Right kidney (tissue), 1 donor: ENCODE measurements around the gene SHISA9.

Experiments used
- DNase-seq: peaks from one replicate; pipeline ENCODE4 v3.0.0-alpha.2; 2016

SHISA9 gene

DNA sequence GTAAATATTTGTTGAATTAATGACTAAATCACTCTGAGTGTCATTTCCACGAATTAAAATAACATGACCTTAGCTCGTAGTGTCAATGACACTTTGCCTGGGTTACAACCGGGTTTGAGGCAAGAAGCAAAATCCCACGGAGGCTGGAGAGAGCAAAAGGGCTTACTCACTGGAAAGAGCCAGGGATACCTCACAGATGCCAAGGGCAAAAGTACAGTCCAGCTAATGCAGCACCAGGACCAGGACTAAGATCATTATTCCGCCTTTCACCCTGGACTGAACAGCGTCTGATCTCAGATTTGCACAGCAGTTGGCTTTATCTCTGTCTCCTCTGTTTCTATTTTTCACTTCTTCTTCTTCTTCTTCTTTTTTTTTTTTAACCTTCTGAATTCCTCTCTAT is 175.5 kb downstream of the SHISA9 start:
- no peak for DNase-seq

DNA sequence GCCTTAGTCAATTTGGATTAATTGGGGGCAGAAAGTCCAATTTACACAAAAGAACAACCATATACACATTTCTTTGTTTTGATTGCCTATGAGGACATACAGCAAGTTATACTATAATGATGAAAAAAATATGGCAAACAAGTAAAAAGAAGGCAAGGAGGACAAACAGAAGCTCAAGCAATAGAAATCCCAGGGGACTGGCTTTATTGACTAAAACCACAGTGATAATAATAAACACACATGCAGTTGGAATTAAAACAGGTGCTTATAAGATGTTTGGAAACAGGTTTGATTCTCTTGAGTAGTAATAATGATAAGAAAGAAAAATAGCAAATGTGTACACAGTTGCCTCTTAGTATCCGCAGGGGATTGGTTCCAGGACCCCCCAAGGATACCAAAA is 176.4 kb downstream of the SHISA9 start:
- no peak for DNase-seq

DNA sequence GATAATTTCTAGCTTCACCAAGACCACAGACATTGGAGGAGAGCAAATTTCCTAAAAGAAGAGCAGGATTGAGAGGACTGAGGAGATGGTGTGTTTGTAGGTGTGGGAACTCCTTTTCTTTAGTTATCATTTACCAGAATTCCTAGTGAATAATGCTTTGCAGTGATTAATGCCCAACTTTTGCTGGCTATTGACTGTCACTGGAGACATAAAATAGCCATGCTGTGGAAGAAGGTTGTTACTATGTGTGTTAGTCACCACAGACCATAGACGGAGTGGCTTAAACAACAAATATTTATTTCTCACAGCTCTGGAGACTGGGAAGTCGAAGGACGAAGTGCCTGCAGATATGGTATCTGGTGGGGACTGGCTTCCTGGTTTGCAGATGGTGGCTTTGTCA is 179.1 kb downstream of the SHISA9 start:
- no peak for DNase-seq

DNA sequence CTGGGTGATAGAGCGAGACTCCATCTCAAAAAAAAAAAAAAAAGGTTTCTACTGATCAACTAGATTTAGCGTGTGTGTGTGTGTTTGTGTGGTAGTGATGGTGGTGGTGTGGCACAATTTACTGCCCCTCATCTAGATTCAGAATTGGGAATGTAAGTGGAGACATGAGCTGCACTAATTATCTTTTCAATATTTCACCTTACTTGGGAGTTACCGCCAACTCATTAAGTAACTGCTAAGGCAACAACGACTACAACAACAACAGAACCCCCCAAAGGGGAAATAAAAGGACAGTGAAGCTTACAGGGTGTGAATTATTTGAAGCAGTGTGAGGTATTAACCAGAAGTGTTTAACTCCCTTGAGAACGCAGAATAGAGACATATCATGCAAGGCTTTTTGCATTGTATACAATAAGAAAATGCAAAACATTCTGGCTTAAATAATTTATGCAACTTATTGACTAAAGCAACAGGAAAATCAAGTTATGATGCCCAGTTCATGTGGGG is 180.5 kb downstream of the SHISA9 start:
- no peak for DNase-seq

DNA sequence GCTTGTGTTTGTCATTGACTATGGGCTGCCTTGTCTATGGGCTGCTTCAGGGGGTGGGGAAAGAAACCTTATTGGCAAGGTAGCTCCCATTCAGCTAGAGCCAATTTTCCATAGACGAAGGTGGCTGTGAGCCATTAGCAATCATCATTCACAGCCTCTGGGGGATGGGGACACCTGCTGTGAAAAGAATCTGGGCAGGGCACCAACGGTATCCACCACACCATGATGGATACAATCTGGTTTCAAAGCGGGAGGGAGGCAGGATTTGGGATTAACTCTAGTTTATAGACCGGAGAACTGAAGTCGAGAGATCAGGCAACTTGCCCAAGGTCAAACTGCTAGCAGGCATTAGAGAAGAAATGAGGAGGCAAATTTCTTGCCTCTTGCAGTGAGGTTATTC is 182.3 kb downstream of the SHISA9 start:
- DNase-seq: no peak

DNA sequence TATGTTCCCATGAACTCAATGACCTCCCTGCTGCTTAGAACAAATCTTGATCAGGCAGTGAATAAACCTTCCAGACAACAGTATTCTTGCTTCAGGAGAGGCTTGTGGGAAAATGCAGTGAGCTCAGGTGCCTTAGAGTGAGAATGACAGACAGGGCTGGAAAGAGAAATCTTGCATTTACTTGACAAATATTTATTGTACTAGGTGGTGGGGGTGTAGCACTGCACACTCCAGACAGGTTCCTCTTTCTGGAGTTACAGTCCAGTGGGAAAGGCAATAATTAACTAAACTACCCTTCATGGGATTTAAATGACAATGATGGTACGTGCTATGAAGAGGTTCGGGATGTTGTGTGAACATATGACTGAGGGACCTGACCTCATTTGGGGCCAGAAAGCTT is 182.9 kb downstream of the SHISA9 start:
- peak; percentile 13 for DNase-seq

DNA sequence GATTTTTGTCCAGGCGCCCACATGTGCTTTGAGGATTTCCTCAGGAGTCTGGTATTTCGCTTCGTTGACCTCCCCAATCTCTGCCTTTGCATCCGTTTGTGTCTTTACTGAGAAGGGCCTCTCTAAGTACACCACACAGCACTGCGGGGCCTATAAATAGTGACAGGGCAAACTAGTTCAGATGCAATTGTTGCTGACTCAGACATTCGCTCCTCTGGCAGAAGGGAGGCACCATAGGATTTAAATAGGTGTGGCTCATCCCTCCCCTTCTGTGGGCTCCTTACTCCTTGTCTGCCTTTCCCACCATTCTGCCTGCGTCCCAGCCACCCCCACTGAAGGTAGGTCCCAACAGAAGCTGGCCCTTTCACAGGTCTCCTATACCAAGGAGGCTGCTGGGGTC is 192.3 kb downstream of the SHISA9 start:
- DNase-seq: no peak

DNA sequence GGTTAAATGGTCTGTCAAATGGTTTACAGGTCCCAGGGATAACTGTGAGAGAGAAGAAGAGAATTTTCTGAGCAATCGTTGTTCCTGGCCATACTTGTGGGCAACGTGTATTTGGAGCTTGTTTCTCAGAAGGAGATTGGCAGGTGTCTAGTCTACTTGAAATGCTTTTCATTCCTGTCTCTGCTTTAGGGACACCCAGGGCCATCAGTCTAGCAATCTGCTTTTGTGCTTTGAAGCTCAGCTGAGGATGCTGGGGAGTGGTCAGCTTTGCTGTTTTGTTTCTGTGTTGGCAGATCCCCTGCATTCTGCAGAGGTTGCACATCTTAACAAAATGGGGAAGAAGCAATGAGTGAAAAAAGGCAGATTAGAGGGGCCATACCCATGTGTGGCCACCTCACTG is 193.7 kb downstream of the SHISA9 start:
- no peak for DNase-seq

DNA sequence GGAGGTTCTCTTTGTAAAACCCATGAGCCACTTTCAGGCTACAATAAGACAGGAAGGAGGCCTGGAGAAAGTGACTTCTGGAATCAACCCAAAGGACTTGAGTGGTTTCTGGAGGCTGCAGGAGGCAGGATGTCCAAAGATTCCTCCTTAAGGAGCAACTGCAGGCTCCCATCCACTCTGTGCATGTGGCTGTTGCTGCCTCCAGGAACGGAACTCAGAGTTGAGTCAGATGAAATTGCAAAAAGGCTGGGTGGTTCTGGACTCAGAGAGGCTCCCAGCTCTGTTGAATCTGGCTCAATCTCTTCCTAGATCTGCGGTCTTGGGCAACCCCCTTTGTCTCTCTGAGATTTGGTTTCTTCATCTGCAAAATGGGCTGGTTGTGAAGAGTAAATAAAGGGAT is 197.1 kb downstream of the SHISA9 start:
- no peak for DNase-seq

DNA sequence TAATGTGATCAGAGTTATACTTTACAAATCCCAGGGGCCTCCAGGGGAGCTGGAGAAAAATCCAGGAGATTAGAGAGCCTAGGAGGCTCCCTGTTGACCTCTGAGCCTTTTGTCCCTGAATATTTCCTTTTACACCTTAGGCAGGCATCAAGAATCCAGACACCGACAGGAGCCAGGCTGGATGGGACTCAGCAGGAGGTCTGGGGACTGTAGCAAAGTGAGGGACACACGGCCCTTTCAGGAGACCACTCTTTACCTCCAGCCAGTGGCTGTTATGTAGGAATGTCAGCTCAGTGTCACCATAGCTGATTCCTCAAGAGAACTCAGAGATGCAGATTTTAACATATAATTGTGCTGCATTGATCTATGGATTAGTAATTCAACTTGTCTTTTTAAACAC is 198.4 kb downstream of the SHISA9 start:
- no peak for DNase-seq

DNA sequence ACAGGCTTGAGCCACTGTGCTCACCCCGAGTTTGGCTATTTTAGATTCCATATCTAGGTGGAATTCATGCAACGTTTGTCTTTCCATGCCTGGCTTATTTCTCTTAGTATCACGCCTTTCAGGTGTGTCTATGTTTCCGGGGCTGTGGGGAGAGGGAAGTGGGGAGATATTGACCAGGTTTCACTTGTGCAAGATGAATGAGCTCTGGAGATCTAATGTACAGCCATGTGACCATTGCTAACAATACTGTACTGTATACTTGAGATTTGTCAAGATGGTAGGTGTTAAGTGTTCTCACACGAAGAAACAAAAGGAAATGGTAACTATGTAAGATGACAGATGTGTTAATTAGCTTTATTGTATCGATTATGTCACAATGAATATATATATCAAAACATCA is 199.6 kb downstream of the SHISA9 start:
- DNase-seq: no peak

DNA sequence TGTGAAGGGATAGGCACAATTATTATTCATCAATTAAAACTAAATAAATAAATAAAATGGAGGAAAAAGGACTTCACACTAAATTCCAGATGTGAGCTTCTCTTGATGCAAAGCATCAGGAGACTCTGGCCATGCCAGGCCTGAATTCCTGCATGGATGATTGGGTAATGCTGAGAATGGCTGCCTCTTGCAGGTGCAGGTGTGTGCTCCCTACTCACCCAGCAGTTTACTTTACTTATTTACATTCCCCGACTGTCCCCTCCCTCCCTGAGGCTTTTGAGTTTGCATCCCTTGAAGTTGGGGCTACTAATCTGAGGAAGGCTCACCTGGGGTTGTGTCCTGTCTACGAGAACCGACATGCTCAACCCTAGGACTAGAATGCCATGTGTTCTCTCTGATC is 200.4 kb downstream of the SHISA9 start:
- DNase-seq: no peak

DNA sequence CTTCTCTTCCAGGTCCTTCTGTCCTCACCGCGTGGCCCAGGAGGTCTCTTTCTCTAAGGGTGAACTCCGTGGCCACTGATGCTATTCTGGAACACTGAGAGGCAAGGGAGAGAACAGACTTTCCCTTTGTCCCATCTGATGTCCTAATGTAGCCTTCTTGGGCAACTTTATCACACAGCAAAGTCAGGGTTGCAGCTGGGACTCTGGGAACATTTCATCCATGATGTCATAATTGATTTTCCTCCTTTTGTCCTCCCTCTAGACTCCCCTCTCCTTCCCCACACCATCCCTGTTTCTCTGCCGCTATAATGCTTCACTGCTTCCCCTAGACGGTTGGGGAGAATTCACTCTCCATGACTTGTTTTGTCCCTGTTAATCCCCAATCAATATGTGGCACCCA is 201.0 kb downstream of the SHISA9 start:
- no peak for DNase-seq

DNA sequence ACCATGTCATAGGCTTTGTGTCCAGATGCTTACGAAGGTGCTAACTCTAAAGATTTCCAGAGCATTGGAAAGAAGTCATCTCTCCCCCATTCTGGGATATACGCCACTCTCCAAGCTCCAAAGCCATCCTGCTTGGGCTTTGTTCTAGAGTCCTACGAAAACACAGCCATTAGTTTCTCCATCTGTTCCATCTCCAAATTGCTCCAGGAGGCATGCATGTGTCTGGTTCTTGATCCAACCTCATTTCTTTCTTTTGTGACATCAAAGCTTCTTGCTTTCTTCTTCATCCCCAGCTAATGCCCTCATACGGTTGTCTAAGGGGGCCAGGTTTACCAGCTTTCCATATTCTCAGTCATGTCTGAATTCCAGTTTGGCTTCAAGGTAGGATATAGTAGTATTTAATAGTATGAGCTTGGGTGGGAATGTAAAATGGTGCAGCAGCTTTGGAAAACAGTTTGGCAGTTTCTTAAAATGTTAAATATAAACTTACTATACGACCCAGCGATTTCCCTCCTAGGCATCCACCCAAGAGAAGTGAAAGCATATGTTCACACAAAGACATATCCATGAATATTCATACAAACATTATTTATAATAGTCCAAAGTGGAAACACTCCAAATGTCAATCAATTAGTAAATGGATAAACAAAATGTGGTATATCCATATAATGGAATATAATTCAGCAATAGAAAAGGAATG is 202.6 kb downstream of the SHISA9 start:
- DNase-seq: no peak

DNA sequence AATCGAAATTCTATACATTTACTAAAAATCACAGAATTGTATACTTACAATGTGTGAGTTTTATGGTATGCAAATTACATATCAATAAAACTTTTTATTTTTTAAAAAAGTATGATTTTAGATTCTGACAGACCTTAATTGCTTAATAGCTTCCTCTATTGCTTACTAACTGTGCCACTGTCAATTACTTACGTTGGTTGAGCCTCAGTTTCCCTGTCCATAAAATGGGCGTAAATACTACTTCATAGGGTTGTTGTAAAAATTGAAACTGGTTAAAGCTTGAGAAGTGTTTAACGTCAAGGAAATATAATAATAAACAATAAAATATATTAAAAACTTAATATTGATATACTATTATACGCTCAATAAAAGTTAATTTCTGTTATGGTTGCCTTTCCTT is 203.4 kb downstream of the SHISA9 start:
- no peak for DNase-seq

DNA sequence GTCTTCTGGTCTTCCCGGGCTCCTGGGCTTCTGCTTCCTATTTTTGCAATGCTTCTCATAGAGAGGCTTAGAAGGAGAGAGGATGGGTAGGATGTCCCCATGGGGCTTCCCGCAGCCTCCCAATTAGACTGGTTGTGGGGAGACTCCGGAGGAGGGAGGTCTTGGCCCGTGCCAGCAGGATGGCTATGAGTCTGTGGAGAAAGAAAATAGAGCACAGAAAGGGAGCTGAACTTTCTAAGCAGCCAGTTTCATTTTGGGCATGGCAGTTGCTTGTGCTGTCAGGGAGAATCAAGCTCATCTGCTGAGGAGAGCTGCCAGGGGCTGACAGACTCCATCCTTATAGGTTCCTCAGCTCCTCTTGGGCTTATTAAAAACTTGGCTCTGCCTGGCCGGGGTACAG is 204.0 kb downstream of the SHISA9 start:
- no peak for DNase-seq

DNA sequence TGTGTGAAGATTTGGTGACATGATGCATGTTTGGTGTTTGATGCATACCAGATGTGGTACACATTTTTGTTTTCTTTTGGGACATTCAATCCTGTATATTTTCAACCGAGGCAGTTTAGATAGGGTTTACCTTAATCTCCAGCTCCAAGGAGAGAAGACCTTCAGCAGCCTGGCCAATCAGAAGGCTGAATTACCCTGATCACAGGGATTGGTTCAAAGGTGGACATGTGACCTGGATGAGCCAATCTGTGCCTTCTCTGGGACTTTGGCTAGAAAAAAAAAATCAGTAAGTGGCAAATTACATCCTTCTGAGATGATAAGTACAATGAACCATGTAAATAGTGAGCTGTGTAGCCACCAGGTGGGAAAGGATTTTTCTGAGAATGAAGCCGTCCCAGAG is 205.1 kb downstream of the SHISA9 start:
- no peak for DNase-seq

DNA sequence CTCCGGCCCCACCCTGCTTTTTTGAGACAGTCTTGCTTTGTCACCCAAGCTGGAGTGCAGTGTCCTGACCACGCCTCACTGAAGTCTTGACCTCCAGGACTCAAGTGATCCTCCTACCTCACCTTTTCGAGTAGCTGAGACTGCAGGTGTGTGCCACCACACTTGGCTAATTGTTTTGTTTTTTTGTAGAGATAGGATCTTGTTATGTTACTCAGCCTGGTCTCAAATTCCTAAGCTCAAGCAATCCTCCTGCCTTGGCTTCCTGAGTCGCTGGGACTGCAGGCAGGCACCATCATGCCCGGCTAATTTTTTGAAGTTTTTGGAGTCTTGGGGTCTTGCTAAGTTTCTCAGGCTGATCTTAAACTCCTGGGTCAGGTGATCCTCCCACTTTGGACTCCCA is 206.7 kb downstream of the SHISA9 start:
- no peak for DNase-seq

DNA sequence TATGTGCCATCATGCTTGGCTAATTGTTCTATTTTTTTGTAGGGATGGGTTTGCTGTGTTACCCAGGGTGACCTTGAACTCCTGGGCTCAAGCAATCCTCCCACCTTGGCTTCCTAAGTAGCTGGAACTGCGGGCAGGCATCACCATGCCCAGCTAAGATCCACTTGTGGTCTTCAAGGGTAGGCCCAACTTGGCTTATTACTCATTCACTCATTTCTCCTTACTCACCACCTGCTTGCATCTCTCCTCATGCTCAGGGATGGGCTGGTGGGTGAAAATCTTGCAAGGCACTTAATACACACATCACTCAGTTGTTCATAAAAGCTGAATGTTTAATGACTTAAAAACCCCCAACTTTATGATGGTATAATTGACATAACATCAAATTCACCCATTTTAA is 207.8 kb downstream of the SHISA9 start:
- no peak for DNase-seq

DNA sequence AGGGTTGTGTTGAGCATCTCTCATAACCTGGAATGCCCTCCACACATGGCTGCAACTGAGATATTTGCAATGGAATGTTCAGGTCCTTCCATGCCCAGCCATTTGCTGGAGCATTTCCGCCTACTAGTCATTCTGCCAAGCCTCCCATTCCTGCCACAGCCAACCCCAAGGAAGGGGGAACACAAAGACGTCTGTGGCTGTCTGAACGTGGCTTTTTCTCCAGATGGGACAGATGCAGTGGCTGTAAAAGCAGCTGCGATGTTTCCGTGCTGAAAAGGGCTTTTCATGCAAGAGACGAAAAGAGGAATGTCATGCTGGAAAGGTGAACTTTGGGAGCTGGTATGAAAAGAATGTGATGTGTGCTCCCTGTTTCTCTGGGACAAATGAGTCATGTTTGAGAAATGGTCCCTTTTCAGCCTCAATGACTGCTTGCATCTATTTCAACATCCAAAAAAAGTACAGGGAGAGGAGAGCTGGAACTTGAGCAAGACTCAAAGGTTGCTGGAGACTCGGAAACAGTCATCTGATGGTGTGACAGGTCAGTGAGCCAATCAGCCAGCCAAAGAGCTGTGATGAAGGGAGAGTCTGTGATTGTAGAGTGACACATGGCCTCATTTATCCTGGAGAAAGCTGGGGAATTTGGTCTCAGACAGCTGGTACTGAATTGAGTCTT is 208.9 kb downstream of the SHISA9 start:
- DNase-seq: peak; percentile 44

DNA sequence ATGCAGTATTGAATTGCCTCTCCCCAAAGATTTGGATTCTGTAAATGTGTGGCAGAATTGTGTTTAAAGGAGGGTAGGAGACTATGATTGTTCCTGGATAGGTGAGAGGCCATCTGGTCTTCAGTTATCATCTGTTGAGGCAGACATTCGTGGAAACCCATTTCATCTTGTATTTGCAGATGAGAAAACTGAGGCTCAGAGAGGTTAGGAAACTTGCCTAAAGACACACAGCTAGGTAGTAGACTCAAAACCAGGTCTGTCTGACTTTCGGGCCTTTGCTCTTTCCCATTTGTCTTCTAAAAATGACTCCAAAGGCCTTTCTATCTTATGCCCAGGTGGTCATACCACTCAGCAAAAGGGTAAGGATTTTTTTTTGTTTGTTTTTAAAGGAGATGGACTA is 210.3 kb downstream of the SHISA9 start:
- DNase-seq: no peak

DNA sequence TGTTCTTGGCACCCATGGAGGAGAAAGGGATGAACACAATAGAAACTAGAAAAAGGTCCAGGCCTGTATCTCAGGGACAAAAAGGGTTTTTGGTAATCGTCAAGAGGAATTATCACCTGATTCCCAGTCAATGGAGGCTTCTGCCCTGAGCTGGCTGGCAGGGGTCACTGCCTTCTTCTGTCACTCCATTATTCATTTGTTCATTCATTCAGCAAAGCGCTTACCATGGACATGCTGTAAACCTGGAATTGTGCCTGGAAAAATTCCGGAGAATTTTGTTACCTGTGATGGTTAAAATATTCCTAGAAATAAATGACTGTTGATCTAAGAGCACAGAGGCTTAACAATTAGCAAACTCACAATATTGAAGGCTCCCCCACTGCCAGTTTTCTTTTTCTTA is 212.3 kb downstream of the SHISA9 start:
- no peak for DNase-seq

DNA sequence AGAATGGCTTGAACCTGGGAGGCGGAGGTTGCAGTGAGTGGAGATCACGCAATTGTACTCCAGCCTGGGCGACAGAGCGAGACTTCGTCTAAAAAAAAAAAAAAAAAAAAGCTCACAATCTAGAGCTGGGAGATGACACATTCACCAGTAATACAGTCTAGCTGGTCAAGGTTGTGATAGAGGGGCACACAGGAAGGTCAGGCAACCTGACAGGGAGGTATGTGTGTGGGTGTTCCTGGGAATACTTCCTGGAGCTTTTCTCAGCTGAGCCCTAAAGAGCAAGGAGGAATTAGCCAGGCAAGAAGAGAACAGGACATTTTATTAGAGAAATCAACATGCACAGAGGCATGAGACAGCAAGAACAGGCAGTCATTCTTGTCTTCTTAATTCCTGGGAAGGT is 216.7 kb downstream of the SHISA9 start:
- DNase-seq: no peak

DNA sequence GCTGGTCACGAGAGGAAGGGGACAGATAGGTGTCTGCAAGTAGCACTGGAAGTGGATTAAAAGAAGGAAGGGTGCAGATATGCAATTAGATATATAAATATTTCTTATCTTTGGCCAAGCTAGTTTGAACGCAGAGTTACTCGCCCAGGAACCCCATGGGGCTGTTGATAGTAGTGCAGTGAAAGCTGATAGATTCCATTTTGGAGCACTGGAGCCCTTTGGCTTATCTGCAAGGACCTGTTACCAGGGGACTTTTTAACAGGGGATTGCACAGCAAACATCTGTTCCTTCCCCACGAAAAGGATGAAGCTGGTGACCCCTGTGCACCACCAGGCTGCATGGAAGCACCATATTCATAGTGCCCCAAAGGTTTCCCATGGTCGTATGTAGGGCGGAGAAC is 218.7 kb downstream of the SHISA9 start:
- no peak for DNase-seq
